Stomach (tissue), 9 donors: ENCODE data around the gene SCARB1. TPM values are rescaled to one million over a fixed set of nuclear protein-coding genes. Genes with fewer than 3 reads are reported as not detected.

Source experiments
- DNase-seq, 2 donors: peaks; one replicate each; pipeline versions ENCODE4 v3.0.0 to v3.0.0-alpha.2; 2013 to 2019
- H3K27ac ChIP-seq, 5 donors: fragments of 200-600 bp in 4 of 5; sonication (generic) in 4 of 5; one replicate each; pipeline ENCODE4 v1.5.1; 2013 to 2019; ENCODE audit warnings: mild to moderate bottlenecking in 1 of 5, moderate library complexity in 1 of 5
- H3K27me3 ChIP-seq, 3 donors: fragments of 200-600 bp; sonication (generic); one replicate each; pipeline ENCODE4 v1.5.1; 2017 to 2019; ENCODE audit warnings: mixed run types in 1 of 3
- H3K36me3 ChIP-seq, 4 donors: fragments of 200-600 bp; sonication (generic); 1 replicate in 3 of 4; 2 replicates in 1 of 4; pipeline ENCODE4 v1.5.1; 2016 to 2019
- H3K4me1 ChIP-seq, 4 donors: fragments of 200-600 bp; sonication (generic); one replicate each; pipeline ENCODE4 v1.5.1; 2016 to 2019
- H3K4me3 ChIP-seq, 4 donors: fragments of 200-600 bp; sonication (generic) in 3 of 4; one replicate each; pipeline ENCODE4 v1.5.1; 2016 to 2019; ENCODE audit warnings: mild to moderate bottlenecking in 1 of 4
- H3K9me3 ChIP-seq, 4 donors: fragments of 200-600 bp; sonication (generic); one replicate each; pipeline ENCODE4 v1.5.1; 2016 to 2019
- CTCF ChIP-seq, 7 experiments: fragments of 450-650 bp in 4 of 7; fragments of 200-600 bp in 3 of 7; sonication (generic) in 3 of 7; IDR thresholded peaks; one replicate each; pipeline ENCODE4 v1.5.1; 2016 to 2019; ENCODE audit warnings: antibody characterized with exemption in 7 of 7, control low read depth in 2 of 7, mild to moderate bottlenecking in 1 of 7
- EP300 ChIP-seq: sonication (generic); formaldehyde crosslinking; IDR thresholded peaks from one replicate; pipeline ENCODE4 v1.6.1; 2017; ENCODE audit warnings: antibody characterized with exemption
- POLR2A ChIP-seq, 4 donors: fragments of 450-650 bp; IDR thresholded peaks; one replicate each; pipeline ENCODE4 v1.6.1; 2016; ENCODE audit warnings: antibody characterized with exemption in 4 of 4, control low read depth in 2 of 4, mild to moderate bottlenecking in 1 of 4, moderate library complexity in 1 of 4
- POLR2AphosphoS5 ChIP-seq, 3 donors: sonication (generic); formaldehyde crosslinking; IDR thresholded peaks; one replicate each; pipeline ENCODE4 v1.6.1; 2016; ENCODE audit warnings: antibody characterized with exemption in 3 of 3
- WGBS, 5 donors: extraction: QIAGEN DNeasy Blood & Tissue Kit in 3 of 5; methylation state at CpG; one replicate each; pipeline versions ENCODE4 v1.1.5 to v1.1.7; 2013 to 2018; 5-methylcytosine and 5-hydroxymethylcytosine counted together
- intact Hi-C: fragments of 100-400 bp; cut with DNase I; formaldehyde crosslinking; loops from one replicate; pipeline ENCODE4 v1.15.1; 2023; ENCODE audit warnings: low total_unique reads
- polyA plus RNA-seq, 3 donors: library from polyadenylated mRNA; stranded (reverse); fragments of 200-250 nt; gene quantifications; one replicate each; pipeline ENCODE4 v1.2.3, GENCODE V29; 2013
- total RNA-seq, 5 donors: library from RNA; depleted of rRNA; stranded (reverse); fragments of >200 nt; gene quantifications; one replicate each; pipeline versions ENCODE4 v1.1.0 to v1.2.3, GENCODE V29; 2014 to 2016
- donor health status: healthy with polysubstance abuse.
- donor health status: Bipolar disorder and iron deficiency.
- donor health status: healthy.

Gene SCARB1
- total and polyA plus RNA-seq, 8 donors = 2.9 to 63.7 (median 8.8) TPM

DNA sequence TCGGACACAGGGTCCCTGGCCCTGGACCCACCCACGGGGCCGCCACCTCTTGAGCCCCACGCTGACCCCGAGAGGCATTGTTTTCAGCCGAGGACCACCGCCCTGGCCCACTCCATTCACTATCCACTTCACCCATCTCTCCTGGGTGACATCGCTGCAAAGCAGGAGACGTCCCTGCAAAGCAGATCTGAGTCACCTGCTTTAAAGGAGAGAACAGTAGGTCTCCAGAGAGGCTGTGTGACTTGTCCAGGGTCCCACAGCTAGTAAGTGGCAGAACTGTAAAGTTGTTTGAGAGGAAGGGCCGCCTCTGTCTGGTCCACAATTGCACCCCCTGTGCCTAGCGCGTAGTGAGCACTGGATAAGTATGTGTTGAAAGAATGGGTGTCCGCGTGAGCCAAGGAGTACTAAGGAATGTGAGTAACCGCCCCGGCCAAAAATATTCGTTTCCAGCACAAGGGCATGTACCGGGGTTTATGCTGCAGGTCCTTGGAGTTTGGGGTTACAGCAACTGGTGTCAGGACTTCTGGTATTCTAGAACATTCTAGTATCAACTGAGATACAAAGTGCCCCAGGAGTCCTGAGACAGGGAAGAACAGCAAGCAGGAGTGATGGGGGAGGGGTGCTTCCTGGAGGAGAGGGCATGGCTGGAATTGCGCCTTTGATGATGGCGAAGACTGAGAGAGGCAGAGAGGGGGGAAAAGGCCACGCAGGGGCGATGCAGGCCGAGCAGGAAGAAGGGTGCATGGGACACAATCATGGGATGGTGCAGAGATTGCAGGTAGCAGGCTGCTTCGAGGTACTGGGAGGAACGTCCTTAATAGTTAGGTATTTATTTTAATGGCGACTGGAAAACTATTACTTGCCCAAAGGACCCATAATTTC lies 91.1 kb downstream of the SCARB1 start:
- intact Hi-C loops = loop anchor here (5.0 to 10.0 kb wide), 2 partner anchors 418 to 735 kb away; no protein-coding TSS in a partner anchor
- Histone ChIP-seq H3K9me3 (no peaks in the 10 kb centered on the region), H3K36me3 (no peaks in the 10 kb centered on the region), H3K27ac (no peak overlapping the region), H3K27me3 (peaks cover 0 to 6% (median 0%) of the 10 kb centered on the region in 3 donors), H3K4me1 (peaks cover 0 to 41% (median 19%) of the 10 kb centered on the region in 4 donors), H3K4me3 (no peak overlapping the region)
- no peak for DNase-seq
- WGBS, 5 donors = 62 to 69% (median 65%) methylated on average over 25 to 26 of the region's 26 CpGs
- TF ChIP-seq POLR2AphosphoS5 (IDR thresholded peaks at IDR 0.05) (no peak), EP300 (no peak), POLR2A (IDR thresholded peaks at IDR 0.05) (no peak), CTCF (IDR thresholded peaks at IDR 0.05) (no peak)

GRCh38 chr12:124771462-124772288 lies 92.0 kb downstream of the SCARB1 start:
- TF ChIP-seq POLR2AphosphoS5 (IDR thresholded peaks at IDR 0.05) = peak in 1 of 3 donors; percentile 56
- peak in 6 of 7 experiments; percentile 54 to 99 (median 94) for TF ChIP-seq CTCF (IDR thresholded peaks at IDR 0.05)
- TF ChIP-seq POLR2A (IDR thresholded peaks at IDR 0.05) = no peak
- Histone ChIP-seq H3K4me3 (no peak overlapping the region), H3K27ac (no peak overlapping the region), H3K9me3 (no peaks in the 10 kb centered on the region), H3K4me1 (peaks cover 7 to 47% (median 25%) of the 10 kb centered on the region in 4 donors), H3K36me3 (no peaks in the 10 kb centered on the region), H3K27me3 (peaks cover 0 to 6% (median 0%) of the 10 kb centered on the region in 3 donors)
- intact Hi-C loops = loop anchor here (5.0 to 10.0 kb wide), 2 partner anchors 417 to 734 kb away; no protein-coding TSS in a partner anchor
- peak; percentile 89 to 93 for DNase-seq
- WGBS, 5 donors = 24 to 34% (median 26%) methylated on average over 33 to 35 of the region's 35 CpGs

GRCh38 chr12:124770728-124771127 lies 92.9 kb downstream of the SCARB1 start:
- Histone ChIP-seq H3K36me3 (no peaks in the 10 kb centered on the region), H3K27ac (no peak overlapping the region), H3K27me3 (peaks cover 0 to 6% (median 0%) of the 10 kb centered on the region in 3 donors), H3K9me3 (no peaks in the 10 kb centered on the region), H3K4me1 (peaks cover 17 to 51% (median 35%) of the 10 kb centered on the region in 4 donors), H3K4me3 (no peak overlapping the region)
- WGBS, 5 donors = 78 to 89% (median 82%) methylated on average over 4 to 5 of the region's 5 CpGs
- TF ChIP-seq CTCF (IDR thresholded peaks at IDR 0.05) = no peak
- TF ChIP-seq EP300 = no peak
- TF ChIP-seq POLR2AphosphoS5 (IDR thresholded peaks at IDR 0.05) = no peak
- TF ChIP-seq POLR2A (IDR thresholded peaks at IDR 0.05) = no peak
- intact Hi-C loops = loop anchor here (5.0 to 10.0 kb wide), 2 partner anchors 416 to 733 kb away; no protein-coding TSS in a partner anchor
- no peak for DNase-seq
